ENCODE results near the gene MEF2B. TPM values are rescaled to one million over a fixed set of nuclear protein-coding genes. Genes with fewer than 3 reads are reported as not detected.
A peak's percentile ranks its signal among the peaks of the same experiment; 100 is the strongest.

The MEF2B gene
- total RNA-seq, 1 donor from 2014 or later = under 0.01 TPM

DNA sequence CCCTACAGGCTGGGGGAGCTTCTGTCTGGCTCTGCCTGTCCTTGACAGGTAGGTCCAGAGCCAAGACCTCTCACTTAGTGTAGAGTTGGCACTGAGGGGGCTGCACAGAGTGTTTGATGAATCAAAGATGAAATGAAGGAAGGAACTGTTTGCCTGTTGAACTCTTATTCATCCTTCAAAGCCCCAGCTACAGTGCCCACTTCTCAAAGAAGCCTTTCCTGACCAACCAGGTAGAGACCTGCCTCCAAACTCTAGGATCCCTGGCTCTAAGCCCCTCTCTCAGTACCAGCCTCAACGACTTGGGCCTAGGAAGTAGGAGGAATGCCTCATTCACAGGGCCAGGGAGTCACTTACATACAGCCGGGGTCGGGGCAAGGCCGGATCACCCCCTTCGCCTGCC, 22.7 kb downstream of the MEF2B start:
- peaks cover 5% of the 10 kb centered on the region for H3K36me3 ChIP-seq (ENCODE audit: control insufficient read depth, insufficient read depth, low read length)
- DNase-seq (ENCODE audit: low read depth) = no peak
- H3K4me3 ChIP-seq (ENCODE audit: low read depth, low read length) = no peak overlapping the region
- TF ChIP-seq, protein P1, sequence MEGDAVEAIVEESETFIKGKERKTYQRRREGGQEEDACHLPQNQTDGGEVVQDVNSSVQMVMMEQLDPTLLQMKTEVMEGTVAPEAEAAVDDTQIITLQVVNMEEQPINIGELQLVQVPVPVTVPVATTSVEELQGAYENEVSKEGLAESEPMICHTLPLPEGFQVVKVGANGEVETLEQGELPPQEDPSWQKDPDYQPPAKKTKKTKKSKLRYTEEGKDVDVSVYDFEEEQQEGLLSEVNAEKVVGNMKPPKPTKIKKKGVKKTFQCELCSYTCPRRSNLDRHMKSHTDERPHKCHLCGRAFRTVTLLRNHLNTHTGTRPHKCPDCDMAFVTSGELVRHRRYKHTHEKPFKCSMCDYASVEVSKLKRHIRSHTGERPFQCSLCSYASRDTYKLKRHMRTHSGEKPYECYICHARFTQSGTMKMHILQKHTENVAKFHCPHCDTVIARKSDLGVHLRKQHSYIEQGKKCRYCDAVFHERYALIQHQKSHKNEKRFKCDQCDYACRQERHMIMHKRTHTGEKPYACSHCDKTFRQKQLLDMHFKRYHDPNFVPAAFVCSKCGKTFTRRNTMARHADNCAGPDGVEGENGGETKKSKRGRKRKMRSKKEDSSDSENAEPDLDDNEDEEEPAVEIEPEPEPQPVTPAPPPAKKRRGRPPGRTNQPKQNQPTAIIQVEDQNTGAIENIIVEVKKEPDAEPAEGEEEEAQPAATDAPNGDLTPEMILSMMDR (IDR thresholded peaks at IDR 0.05; ENCODE audit: insufficient read depth, low read length, severe bottlenecking) = no peak
- no peaks in the 10 kb centered on the region for H3K27me3 ChIP-seq (ENCODE audit: control insufficient read depth, insufficient read depth, low read length)
- no peak for FAIRE-seq

DNA sequence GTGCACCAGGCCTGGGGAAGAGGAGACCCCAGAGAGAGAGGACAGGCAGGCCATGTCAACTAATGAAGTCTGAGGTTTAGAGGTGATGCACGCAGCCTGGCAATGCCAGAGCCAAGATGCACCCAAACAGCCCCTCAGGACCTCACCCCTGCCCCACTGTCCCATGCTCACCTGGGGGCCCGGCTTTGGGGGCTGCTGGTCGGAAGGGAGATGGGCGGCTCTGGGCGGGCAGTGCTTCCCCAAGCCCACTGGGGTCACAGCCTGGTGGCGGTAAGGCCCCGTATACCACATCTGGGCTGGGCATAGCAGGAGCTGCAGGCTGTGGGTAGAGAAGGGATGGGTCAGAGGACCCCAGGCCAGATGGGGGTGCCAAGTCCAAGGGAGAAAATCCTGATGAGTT, 23.2 kb downstream of the MEF2B start:
- no peak overlapping the region for H3K4me3 ChIP-seq (ENCODE audit: low read depth, low read length)
- DNase-seq (ENCODE audit: low read depth) (no peak), FAIRE-seq (no peak)
- peaks cover 5% of the 10 kb centered on the region for H3K36me3 ChIP-seq (ENCODE audit: control insufficient read depth, insufficient read depth, low read length)
- no peaks in the 10 kb centered on the region for H3K27me3 ChIP-seq (ENCODE audit: control insufficient read depth, insufficient read depth, low read length)
- TF ChIP-seq, protein P1 (IDR thresholded peaks at IDR 0.05; ENCODE audit: insufficient read depth, low read length, severe bottlenecking) = no peak

DNA sequence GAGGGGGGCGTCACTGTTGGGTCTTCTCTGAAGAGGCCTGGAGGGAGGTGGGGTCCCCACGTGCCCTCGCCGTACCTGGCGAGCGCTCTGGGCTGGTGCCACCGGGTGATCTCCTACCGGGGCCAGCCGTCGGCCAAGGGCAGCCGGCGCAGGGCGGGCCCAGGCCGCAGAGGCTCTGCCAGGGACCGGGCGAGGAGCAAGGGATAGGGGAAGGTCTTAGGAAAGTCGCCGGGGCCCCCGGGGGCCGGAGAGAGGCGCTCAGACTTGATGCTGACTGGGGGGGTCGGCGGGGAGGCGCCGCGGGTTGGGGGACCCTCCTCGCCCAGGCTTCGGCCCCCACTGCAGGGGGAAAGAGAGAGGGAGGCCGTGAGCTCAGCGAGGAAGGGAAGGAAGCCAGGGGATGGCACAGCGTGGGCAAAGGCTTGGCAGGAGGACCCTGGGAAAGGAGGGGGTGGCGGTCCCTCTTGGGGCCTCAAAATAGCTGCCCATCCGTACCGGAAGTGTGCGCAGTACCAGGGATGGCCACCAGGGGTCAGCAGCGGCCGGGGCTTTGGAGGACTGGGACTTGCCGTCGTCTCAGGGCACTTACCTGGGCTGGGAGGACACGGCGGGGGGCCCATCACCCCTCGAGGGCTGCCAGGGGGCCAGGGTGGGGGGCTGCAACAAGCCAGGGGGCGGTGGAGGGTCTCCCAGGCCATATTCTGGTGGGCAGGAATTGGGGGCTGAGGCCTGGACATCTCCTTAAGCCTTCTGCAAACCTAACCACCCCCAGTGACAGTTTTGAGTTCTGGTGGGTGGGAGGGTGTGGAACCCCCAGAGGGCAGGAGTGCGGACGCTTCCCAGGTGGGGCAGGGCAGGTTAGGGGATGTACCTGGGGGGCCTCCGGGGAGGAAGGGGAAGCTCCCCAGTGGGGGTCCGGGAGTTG, 24.1 kb downstream of the MEF2B start:
- Histone ChIP-seq H3K4me3 (ENCODE audit: low read depth, low read length) (no peak overlapping the region), H3K36me3 (ENCODE audit: control insufficient read depth, insufficient read depth, low read length) (peaks cover 5% of the 10 kb centered on the region), H3K27me3 (ENCODE audit: control insufficient read depth, insufficient read depth, low read length) (no peaks in the 10 kb centered on the region)
- TF ChIP-seq, protein P1 (IDR thresholded peaks at IDR 0.05; ENCODE audit: insufficient read depth, low read length, severe bottlenecking) = peak; percentile 96
- DNase-seq (ENCODE audit: low read depth) = peak; percentile 36
- no peak for FAIRE-seq

DNA sequence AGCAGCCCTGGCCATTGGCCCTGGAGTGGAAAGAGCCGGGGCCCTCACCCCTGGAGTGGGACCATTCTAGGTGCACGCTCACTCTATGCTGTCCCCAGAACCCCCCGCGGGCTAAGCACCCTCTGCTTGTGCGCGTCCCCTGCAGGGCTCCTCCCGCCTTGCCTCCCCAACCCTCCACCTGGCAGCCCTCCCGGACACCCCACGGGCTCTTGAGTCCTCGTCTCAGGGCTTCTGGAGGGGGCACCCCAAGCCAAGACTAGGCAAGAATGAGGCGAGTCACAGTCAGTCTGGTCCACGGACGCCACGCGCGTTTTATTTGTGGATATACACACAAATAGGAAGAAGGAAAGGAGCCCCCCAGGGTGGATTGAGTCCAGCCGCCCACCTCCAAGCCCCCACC, 24.8 kb downstream of the MEF2B start:
- DNase-seq (ENCODE audit: low read depth) (no peak), FAIRE-seq (no peak)
- TF ChIP-seq, protein P1 (IDR thresholded peaks at IDR 0.05; ENCODE audit: insufficient read depth, low read length, severe bottlenecking) = no peak
- Histone ChIP-seq H3K36me3 (ENCODE audit: control insufficient read depth, insufficient read depth, low read length) (peaks cover 5% of the 10 kb centered on the region), H3K27me3 (ENCODE audit: control insufficient read depth, insufficient read depth, low read length) (no peaks in the 10 kb centered on the region), H3K4me3 (ENCODE audit: low read depth, low read length) (no peak overlapping the region)

DNA sequence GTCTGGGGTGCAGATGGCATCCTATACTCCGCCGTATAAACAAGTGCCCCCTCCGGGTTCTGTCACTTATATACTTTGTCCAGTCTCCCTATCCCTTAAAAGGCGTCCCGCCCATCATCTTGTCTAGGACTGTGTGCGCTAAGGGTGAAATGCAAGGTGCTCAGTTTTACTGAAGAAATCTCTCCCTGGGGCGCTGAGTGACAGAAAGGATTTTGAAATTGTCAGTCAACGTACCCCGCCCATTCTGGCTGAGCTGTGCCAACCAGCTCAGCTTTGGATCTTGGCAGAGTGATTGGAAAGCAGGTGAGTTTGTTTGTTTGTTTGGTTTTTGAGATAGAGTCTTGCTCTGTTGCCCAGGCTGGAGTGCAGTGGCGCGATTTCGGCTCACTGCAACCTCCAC, 27.7 kb downstream of the MEF2B start:
- FAIRE-seq = no peak
- TF ChIP-seq, protein P1 (IDR thresholded peaks at IDR 0.05; ENCODE audit: insufficient read depth, low read length, severe bottlenecking) = no peak
- Histone ChIP-seq H3K36me3 (ENCODE audit: control insufficient read depth, insufficient read depth, low read length) (peaks cover 5% of the 10 kb centered on the region), H3K27me3 (ENCODE audit: control insufficient read depth, insufficient read depth, low read length) (no peaks in the 10 kb centered on the region), H3K4me3 (ENCODE audit: low read depth, low read length) (no peak overlapping the region)
- no peak for DNase-seq (ENCODE audit: low read depth)

Data from bronchial epithelial cell (primary cell).